GM12874 (cell line): ENCODE measurements around the gene PSD4.

Experiments used
- TF ChIP-seq, protein P1 (sequence below): IDR thresholded peaks from 2 replicates; pipeline ENCODE4 v1.5.1; 2011; ENCODE audit warnings: low read depth, mild to moderate bottlenecking, control low read depth, low read length, moderate library complexity; ENCODE audit not compliant: insufficient read depth

Gene PSD4

DNA sequence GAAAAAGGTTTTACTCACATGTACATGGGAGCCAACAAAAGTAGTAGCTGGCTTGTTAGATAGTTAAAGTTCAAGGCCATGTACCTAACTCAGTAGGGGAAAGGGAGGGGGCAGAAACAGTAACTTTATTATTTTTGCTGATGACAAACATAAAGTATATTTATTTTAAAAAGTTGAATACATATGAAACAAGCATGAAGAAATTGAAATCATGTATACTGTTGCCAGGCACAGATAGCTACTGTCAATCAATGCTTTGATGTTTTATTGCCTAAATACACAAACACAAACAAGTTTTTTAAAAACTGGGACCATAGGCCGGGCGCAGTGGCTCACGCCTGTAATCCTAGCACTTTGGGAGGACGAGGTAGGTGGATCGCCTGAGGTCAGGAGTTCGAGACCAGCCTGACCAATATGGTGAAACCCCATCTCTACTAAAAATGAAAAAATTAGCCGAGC, 7.6 kb upstream of the PSD4 start:
- TF ChIP-seq, protein P1, sequence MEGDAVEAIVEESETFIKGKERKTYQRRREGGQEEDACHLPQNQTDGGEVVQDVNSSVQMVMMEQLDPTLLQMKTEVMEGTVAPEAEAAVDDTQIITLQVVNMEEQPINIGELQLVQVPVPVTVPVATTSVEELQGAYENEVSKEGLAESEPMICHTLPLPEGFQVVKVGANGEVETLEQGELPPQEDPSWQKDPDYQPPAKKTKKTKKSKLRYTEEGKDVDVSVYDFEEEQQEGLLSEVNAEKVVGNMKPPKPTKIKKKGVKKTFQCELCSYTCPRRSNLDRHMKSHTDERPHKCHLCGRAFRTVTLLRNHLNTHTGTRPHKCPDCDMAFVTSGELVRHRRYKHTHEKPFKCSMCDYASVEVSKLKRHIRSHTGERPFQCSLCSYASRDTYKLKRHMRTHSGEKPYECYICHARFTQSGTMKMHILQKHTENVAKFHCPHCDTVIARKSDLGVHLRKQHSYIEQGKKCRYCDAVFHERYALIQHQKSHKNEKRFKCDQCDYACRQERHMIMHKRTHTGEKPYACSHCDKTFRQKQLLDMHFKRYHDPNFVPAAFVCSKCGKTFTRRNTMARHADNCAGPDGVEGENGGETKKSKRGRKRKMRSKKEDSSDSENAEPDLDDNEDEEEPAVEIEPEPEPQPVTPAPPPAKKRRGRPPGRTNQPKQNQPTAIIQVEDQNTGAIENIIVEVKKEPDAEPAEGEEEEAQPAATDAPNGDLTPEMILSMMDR, result no peak

- TF ChIP-seq, protein P1, result no peak
Observed at GRCh38 chr2:113167115-113167932, 6.4 kb upstream of the PSD4 start.

GRCh38 chr2:113167962-113168340, 5.8 kb upstream of the PSD4 start:
- TF ChIP-seq, protein P1, result no peak

GRCh38 chr2:113169002-113169530, 4.7 kb upstream of the PSD4 start:
- TF ChIP-seq, protein P1, result no peak

DNA sequence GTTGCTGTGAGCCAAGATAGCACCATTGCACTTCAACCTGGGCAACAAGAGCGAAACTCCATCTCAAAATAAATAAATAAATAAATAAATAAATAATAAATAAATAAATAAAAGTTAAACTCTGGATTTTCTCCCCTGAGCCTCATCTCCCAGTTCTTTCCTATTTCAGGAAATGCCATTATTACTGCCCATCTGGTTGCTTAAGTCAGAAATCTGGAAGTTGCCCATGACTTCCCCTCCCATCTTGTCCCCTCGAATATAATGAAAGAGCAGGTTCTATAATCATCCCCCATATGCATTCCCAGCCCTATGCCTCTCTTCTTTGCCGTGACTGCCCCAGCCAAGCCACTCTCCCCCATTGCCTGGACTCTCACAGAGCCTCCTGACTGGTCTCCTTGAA, 4.2 kb upstream of the PSD4 start:
- TF ChIP-seq, protein P1, result no peak

- TF ChIP-seq, protein P1, result no peak
Observed at GRCh38 chr2:113171334-113172075, 2.3 kb upstream of the PSD4 start.

GRCh38 chr2:113172721-113173541, 840 bp upstream of the PSD4 start:
- TF ChIP-seq, protein P1, result no peak
